Naive thymus-derived CD8-positive, alpha-beta T cell (primary cell): ENCODE measurements around the gene ITPKC. TPM values are rescaled to one million over a fixed set of nuclear protein-coding genes. Genes with fewer than 3 reads are reported as not detected.

Source experiments
- ATAC-seq, 2 donors: fragments of 150-1000 bp; cut with Tn5 transposase in 1 of 2; sonication (Bioruptor Pico), chemical (Tn5 transposase) in 1 of 2; 1 replicate in 1 of 2; 2 replicates in 1 of 2; pipeline ENCODE4 v1.10.0; 2021; ENCODE audit warnings: mild to moderate bottlenecking in 2 of 2, moderate library complexity in 2 of 2
- POLR2A ChIA-PET: fragments of 350-600 bp; sonication (Branson Sonifier 250); formaldehyde crosslinking; loops from one replicate; lab custom pipeline; 2021; ENCODE audit warnings: antibody characterized with exemption; lab: Charles Lee
- DNase-seq, 10 donors: peaks; one replicate each; pipeline versions ENCODE4 v3.0.0 to v3.0.0-alpha.2; 2020 to 2022
- H3K27ac Mint-ChIP-seq, 10 donors: one replicate each; pipeline ENCODE4 v1.8.0; 2020 to 2022; ENCODE audit warnings: mild to moderate bottlenecking in 10 of 10, mixed read lengths in 10 of 10, moderate library complexity in 4 of 10, inconsistent platforms in 1 of 10
- H3K27me3 Mint-ChIP-seq, 5 donors: one replicate each; pipeline ENCODE4 v1.8.0; 2021 to 2022; ENCODE audit warnings: mixed read lengths in 5 of 5
- H3K36me3 Mint-ChIP-seq, 3 donors: one replicate each; pipeline ENCODE4 v1.8.0; 2020 to 2022; ENCODE audit warnings: mixed read lengths in 3 of 3, mild to moderate bottlenecking in 2 of 3, inconsistent platforms in 1 of 3
- H3K4me1 Mint-ChIP-seq, 4 donors: one replicate each; pipeline ENCODE4 v1.8.0; 2021 to 2022; ENCODE audit warnings: mixed read lengths in 4 of 4
- H3K4me3 Mint-ChIP-seq, 10 donors: one replicate each; pipeline ENCODE4 v1.8.0; 2020 to 2022; ENCODE audit warnings: mild to moderate bottlenecking in 10 of 10, mixed read lengths in 10 of 10, moderate library complexity in 6 of 10, inconsistent platforms in 1 of 10
- H3K9me3 Mint-ChIP-seq, 9 donors: one replicate each; pipeline ENCODE4 v1.8.0; 2020 to 2022; ENCODE audit warnings: mixed read lengths in 9 of 9, mild to moderate bottlenecking in 3 of 9, inconsistent platforms in 1 of 9, moderate library complexity in 1 of 9
- polyA plus RNA-seq, 3 donors: library from polyadenylated mRNA; unstranded; fragments of 300-500 nt; fragmentation: Illumina TruSeq; gene quantifications; one replicate each; pipeline ENCODE4 v1.2.3, GENCODE V29; 2021
- total RNA-seq, 8 experiments: library from RNA in 2 of 8; stranded (reverse) in 2 of 8; gene quantifications; one replicate each; pipeline ENCODE4 v1.2.3 and lab custom pipeline; 2021 to 2026

The ITPKC gene
- total and polyA plus RNA-seq, 5 experiments from 2014 or later, result 2.9 to 8.1 (median 5.7) TPM

DNA sequence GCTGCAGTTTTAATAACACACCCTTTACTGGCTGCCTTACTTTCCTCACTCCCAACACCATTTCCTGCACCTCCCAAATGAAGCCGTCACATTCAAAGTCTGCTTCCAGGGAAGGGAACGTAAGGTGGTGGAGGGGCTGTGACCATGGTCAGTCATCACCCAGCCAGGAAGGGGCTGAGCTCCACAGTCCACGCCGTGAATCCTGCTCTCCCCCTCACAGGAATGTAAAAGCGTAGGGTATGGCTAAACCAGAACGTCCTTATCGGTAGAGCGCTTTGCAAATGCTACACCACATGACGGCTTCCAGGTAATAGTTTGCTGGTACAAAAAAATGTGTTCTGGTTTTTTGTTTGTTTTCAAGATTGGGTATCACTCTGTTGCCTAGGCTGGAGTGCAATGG is 33.5 kb upstream of the ITPKC start:
- peak in 1 of 10 donors; percentile 22 for DNase-seq
- Mint-ChIP-seq H3K4me3 (no peak overlapping the region), H3K36me3 (peaks cover 0 to 27% (median 2%) of the 10 kb centered on the region in 3 donors), H3K4me1 (peaks cover 0 to 2% (median 0%) of the 10 kb centered on the region in 4 donors), H3K9me3 (no peaks in the 10 kb centered on the region), H3K27ac (no peak overlapping the region), H3K27me3 (no peaks in the 10 kb centered on the region)
- no peak for ATAC-seq
- POLR2A ChIA-PET, result no interaction called here

DNA sequence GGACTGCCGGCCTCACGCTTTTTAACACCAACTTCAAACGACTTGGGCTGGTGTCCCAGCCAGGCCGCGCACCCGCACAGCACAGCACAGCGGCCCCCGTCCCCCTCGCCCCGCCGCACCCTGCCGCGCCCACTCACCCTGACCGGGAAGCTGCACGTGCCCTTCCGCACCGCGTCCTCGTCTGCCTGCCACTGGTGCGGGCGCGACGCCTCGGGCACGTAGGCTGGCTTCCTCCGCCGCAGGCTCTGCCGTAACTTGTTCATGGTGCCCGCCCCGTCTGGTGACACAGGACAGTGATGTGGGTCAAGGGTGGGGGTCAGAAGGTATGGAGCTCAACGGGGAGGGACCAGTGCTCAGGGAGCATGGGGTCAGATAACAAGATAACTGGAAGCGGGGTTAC is 32.6 kb upstream of the ITPKC start:
- H3K27ac Mint-ChIP-seq, result peak overlapping the region in 1 of 10 donors; percentile 7
- peaks cover 0 to 2% (median 0%) of the 10 kb centered on the region in 4 donors for H3K4me1 Mint-ChIP-seq
- DNase-seq, result peak in 1 of 10 donors; percentile 46
- H3K4me3 Mint-ChIP-seq, result no peak overlapping the region
- no peaks in the 10 kb centered on the region for H3K9me3 Mint-ChIP-seq
- no peaks in the 10 kb centered on the region for H3K27me3 Mint-ChIP-seq
- POLR2A ChIA-PET, result no interaction called here
- no peak for ATAC-seq
- peaks cover 0 to 23% (median 0%) of the 10 kb centered on the region in 3 donors for H3K36me3 Mint-ChIP-seq

DNA sequence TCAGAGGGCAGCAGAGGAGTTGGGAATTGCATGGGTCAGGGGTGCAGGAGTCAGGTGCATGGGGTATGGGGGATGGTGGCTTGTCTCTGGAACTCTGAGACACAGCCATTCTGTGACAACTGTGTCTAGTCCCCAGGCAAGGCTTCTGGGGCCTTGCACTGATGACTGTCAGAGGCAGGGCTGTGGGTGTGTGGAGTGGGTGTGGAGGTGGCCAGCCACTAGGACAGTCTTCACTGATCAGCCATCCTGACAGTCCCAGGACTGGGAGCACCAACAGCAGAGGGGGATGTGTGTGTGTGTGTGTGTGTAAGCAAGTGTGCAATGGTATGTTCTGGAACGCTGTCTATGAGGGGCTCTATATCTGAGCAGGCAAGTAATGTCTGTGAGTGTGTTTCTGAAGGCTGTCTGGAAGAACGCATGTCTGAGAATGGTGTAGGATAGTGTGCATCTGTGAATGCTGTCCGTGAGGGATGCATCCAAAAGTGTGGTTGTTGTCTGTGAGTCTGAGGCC is 31.8 kb upstream of the ITPKC start:
- Mint-ChIP-seq H3K9me3 (no peaks in the 10 kb centered on the region), H3K4me3 (no peak overlapping the region), H3K27me3 (no peaks in the 10 kb centered on the region), H3K27ac (peak overlapping the region in 1 of 10 donors; percentile 68), H3K4me1 (peaks cover 0 to 2% (median 0%) of the 10 kb centered on the region in 4 donors), H3K36me3 (peaks cover 0 to 19% (median 0%) of the 10 kb centered on the region in 3 donors)
- peak in 1 of 10 donors; percentile 14 for DNase-seq
- POLR2A ChIA-PET, result no interaction called here
- ATAC-seq, result no peak

DNA sequence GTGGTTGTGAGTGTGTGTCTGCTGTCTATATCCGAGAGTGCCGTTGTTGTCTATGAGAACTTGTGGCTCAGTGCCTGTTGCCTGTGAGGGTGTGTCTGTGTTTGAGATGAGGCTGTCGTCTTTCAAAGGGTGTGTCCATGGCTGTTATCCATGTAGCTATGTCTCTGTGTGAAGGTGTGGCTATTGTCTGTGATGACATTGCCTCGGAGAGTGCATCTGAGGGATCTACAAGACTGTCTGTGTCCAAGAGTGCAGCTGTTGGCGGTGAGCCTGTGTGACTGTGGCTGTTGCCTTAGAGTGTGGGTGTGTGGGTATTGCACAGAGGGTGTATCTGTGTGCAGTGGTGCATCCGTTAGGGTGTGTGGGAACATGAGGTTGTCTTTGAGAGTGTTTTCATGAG is 31.3 kb upstream of the ITPKC start:
- ATAC-seq (no peak), DNase-seq (peak in 1 of 10 donors; percentile 1)
- no peaks in the 10 kb centered on the region for H3K9me3 Mint-ChIP-seq
- peaks cover 0 to 16% (median 0%) of the 10 kb centered on the region in 3 donors for H3K36me3 Mint-ChIP-seq
- no peaks in the 10 kb centered on the region for H3K27me3 Mint-ChIP-seq
- no peak overlapping the region for H3K4me3 Mint-ChIP-seq
- POLR2A ChIA-PET, result no interaction called here
- peak overlapping the region in 1 of 10 donors; percentile 68 for H3K27ac Mint-ChIP-seq
- peaks cover 0 to 2% (median under 1%) of the 10 kb centered on the region in 4 donors for H3K4me1 Mint-ChIP-seq

DNA sequence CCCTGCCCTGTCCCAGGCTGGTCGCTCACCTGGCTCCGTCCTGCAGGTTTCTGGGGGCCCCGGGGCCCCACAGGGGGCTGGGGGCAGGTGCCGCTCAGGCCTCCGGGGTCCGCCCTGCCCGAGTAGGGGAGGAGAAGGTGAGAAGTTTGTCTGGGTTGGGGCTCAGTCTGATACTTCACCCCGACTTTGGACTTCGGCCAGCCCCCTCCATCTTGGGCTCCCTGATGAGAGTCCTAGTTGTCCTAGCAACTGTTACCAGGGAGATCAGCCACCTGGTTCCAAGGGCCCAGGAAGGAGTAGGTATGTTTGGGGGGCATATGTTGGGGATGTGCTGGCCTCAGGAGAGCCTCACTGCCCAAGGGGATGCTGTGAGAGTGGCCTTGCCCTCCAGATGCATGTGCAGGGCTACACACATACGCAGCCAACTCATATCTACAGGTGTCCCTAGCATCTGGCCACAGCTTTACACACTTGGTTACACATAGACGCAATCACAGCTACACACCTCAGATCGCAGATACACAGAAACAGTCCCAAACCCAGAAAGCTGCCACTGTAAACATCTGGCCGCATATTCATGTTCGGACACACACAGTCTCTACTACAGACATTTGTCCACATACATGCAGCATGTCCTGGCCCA is 29.9 kb upstream of the ITPKC start:
- Mint-ChIP-seq H3K4me3 (no peak overlapping the region), H3K27ac (no peak overlapping the region), H3K9me3 (no peaks in the 10 kb centered on the region), H3K36me3 (peaks cover 0 to 14% (median 0%) of the 10 kb centered on the region in 3 donors), H3K27me3 (no peaks in the 10 kb centered on the region), H3K4me1 (peaks cover 4 to 7% (median 5%) of the 10 kb centered on the region in 4 donors)
- POLR2A ChIA-PET, result no interaction called here
- DNase-seq (no peak), ATAC-seq (no peak)

DNA sequence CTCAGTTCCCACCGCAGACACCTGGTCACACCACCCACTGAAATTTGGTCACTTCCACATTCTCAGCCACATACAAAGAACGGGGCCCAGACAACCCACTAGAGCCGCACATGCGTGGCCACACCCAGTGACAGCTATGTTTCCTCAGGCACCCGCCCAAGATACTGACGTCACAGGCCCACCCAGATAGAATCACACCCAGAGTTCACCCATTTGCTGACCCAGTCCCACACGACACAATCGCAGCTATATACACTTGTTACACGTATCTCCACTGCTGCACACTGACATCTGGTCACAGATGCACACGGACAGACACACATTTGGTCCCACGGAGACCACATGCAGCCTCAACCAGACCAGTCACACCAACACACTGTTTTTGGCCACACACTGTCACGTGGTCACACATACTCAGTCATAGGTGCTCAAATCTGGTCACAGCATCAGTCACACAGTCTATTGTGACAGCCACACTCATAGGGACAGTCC is 29.3 kb upstream of the ITPKC start:
- DNase-seq, result peak in 1 of 10 donors; percentile 16
- ATAC-seq, result no peak
- H3K4me3 Mint-ChIP-seq, result no peak overlapping the region

DNA sequence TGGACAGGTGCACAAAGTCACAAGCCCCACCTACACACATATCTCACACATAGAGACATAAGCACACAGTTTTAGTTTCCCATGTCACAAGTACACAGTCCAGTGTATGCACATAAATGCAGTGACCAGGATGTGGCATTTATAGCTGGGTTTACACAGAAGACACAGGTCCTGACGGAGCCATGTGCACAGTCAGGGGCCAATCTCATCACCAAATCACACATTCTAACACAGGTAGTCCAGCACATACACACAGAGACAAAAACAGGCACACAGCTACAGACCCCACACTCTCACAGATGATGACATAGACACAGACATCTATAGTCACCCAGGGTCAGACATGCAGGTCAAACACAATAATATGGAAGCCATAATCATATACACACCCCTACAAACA is 28.6 kb upstream of the ITPKC start:
- no peak overlapping the region for H3K4me3 Mint-ChIP-seq
- no peak overlapping the region for H3K27ac Mint-ChIP-seq
- DNase-seq, result no peak
- ATAC-seq, result no peak
- peaks cover 0 to 16% (median 0%) of the 10 kb centered on the region in 3 donors for H3K36me3 Mint-ChIP-seq
- H3K4me1 Mint-ChIP-seq, result peaks cover 4 to 7% (median 5%) of the 10 kb centered on the region in 4 donors
- POLR2A ChIA-PET, result no interaction called here
- H3K27me3 Mint-ChIP-seq, result no peaks in the 10 kb centered on the region
- H3K9me3 Mint-ChIP-seq, result no peaks in the 10 kb centered on the region

More for the DNA sequence above, 29.3 kb upstream of the ITPKC start:
- Mint-ChIP-seq H3K27ac (no peak overlapping the region), H3K36me3 (peaks cover 0 to 14% (median 0%) of the 10 kb centered on the region in 3 donors), H3K4me1 (peaks cover 4 to 7% (median 5%) of the 10 kb centered on the region in 4 donors), H3K9me3 (no peaks in the 10 kb centered on the region), H3K27me3 (no peaks in the 10 kb centered on the region)
- POLR2A ChIA-PET, result no interaction called here

DNA sequence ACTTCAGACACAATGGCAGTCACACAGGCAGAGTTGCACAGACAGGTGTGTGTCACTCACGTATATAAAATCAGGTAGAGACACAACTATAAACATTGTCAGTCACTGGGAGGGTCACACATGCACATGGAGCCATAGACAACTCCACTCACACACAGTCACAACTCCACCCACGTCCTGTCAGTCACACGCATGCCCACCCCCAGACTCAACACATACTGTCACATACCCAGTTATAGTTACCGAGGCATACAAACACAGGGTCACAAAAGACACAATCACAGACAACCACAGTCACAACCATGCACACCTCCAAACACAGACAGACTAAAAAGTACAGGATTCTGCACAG is 27.9 kb upstream of the ITPKC start:
- Mint-ChIP-seq H3K4me1 (peaks cover 4 to 7% (median 5%) of the 10 kb centered on the region in 4 donors), H3K36me3 (peaks cover 0 to 16% (median 0%) of the 10 kb centered on the region in 3 donors), H3K27me3 (no peaks in the 10 kb centered on the region), H3K4me3 (no peak overlapping the region), H3K9me3 (no peaks in the 10 kb centered on the region), H3K27ac (no peak overlapping the region)
- no peak for ATAC-seq
- no peak for DNase-seq
- POLR2A ChIA-PET, result no interaction called here

DNA sequence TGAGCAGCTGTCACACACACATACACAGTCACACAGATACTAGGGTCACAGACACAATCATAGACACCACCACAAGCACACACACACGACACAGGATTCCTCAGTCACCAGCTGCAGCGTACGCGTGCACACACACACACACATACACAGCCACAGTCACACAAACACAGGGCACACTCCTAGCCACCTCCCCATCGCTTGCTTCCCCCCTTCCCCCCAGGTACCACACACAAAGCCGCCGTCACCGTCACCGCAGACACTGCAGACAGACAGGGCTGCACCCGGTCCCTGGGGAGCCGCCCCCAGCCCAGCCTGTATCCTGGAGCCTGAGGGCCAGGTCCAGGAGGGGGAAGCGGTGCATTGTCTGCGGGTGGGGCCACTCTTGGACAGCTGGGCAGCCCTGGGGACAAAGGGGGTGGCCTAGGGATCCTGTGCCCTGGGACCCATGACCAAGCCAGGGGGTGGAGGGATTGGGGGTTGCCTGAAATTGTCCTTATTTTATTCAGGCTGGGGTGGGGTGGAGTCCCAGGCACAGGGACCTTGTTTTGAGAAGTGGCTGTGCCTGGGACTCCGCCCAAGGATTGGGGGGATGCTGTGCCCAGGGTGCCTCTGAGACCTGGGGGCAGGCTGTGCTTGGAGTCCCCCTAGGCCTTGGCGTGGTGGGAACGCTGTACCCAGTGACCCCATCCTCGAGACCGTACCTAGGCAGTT is 27.4 kb upstream of the ITPKC start:
- H3K4me3 Mint-ChIP-seq, result peak overlapping the region in 4 of 10 donors; percentile 28 to 86 (median 50)
- H3K27me3 Mint-ChIP-seq, result no peaks in the 10 kb centered on the region
- H3K27ac Mint-ChIP-seq, result no peak overlapping the region
- H3K9me3 Mint-ChIP-seq, result no peaks in the 10 kb centered on the region
- peaks cover 4 to 7% (median 5%) of the 10 kb centered on the region in 4 donors for H3K4me1 Mint-ChIP-seq
- peaks cover 0 to 21% (median 0%) of the 10 kb centered on the region in 3 donors for H3K36me3 Mint-ChIP-seq
- POLR2A ChIA-PET, result interaction anchor here (0.6 kb wide), 1 partner anchor 21 kb away, joined by 3 read pairs; no protein-coding TSS in a partner anchor
- peak in 6 of 10 donors; percentile 5 to 69 (median 18) for DNase-seq
- peak in 1 of 2 donors; percentile 44 for ATAC-seq

DNA sequence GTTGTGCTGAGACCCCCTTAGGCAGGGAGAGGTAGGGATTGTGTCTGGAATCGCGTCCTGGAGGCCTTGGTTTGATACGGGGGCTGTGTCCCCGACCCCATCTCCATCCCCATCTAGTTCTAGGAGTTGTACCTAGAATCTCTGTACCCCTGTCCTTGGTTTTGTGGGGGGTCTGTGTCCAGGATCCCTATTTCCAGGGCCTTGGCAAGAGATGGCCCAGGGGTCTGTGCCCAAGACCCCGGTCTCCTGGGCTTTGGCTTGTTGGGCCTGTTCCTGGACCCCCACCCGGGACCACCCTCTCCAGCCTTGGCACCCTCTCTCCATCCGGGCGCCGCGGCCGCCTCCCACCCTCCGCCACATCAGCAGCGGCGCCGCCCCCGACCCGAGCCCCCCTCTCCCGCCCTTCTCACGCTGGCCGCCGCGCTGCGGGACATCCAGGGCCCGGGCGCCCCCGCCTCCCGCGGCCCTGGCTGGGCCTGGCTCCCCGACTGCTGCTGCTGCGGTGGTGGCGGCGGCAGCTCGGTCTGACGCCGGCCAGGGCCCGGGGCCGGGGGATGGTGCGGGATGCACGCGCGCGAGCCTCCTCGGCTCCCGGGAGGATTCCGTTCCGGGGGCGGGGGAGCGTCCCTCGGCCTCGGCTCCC is 26.7 kb upstream of the ITPKC start, which contains the start of gene NUMBL:
NUMBL (minus strand) TSS at position 602 of the 643 bp plus-strand sequence; CDS start at position 434, 168 bp downstream.
- POLR2A ChIA-PET, result interaction anchor here (0.6 to 1.6 kb wide), 6 partner anchors 12 to 127 kb away, joined by 3 to 4 read pairs (median 3); partner anchors contain the start of genes ACTMAP, RAB4B and SNRPA

DNA sequence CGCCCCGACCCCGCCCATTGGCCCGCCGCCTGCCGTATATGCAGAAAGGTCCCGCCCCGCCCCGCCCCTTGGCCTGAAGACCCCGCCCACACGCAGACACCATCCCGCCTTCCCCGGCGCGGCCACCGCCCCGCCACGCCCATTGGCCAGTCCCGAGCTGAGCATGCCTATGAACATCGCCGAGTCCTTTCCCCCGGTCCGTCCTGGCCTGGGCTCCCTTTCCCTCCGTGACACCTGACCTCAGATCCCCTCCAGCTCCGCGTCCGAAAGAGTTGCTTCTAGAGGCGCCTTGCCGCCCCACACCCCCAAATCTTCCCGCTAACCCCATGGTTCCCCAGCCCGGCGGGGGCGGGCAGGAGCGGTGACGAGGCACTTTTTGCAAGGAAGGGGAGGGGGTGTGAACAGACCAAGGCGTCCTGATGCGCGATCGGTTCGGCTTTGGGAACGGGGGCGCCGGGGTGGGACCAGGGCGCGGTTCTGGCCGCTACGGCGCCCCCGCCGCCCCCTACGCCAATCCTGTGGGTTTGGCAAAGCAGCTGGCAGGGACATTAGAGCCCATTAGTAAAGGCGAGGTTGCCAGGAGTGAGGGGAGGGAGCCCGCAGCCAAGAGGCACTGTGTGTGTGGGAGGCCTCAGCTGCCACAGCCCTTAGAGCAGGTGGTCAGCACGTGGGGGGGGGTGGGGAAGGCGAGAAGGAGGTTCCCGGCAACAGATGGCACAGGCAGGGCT is 26.1 kb upstream of the ITPKC start:
- DNase-seq (peak; percentile 53 to 92 (median 78)), ATAC-seq (peak; percentile 83 to 86)
- peak overlapping the region in 9 of 10 donors; percentile 41 to 91 (median 80) for H3K27ac Mint-ChIP-seq
- no peaks in the 10 kb centered on the region for H3K9me3 Mint-ChIP-seq
- no peaks in the 10 kb centered on the region for H3K27me3 Mint-ChIP-seq
- H3K36me3 Mint-ChIP-seq, result peaks cover 0 to 16% (median 0%) of the 10 kb centered on the region in 3 donors
- POLR2A ChIA-PET, result interaction anchor here (0.7 to 1.6 kb wide), 8 partner anchors 9 to 126 kb away, joined by 3 to 4 read pairs (median 3); partner anchors contain the start of genes ACTMAP, RAB4B and SNRPA
- peak overlapping the region; percentile 86 to 94 (median 89) for H3K4me3 Mint-ChIP-seq
- H3K4me1 Mint-ChIP-seq, result peaks cover 2 to 7% (median 5%) of the 10 kb centered on the region in 4 donors

More for the DNA sequence above, 26.7 kb upstream of the ITPKC start, which contains the start of gene NUMBL:
- Mint-ChIP-seq H3K4me1 (peaks cover 3 to 7% (median 5%) of the 10 kb centered on the region in 4 donors), H3K36me3 (peaks cover 0 to 21% (median 0%) of the 10 kb centered on the region in 3 donors), H3K9me3 (no peaks in the 10 kb centered on the region), H3K27me3 (no peaks in the 10 kb centered on the region), H3K27ac (peak within 1 kb of the TSS in 9 of 10 donors; percentile 41 to 91 (median 80)), H3K4me3 (peak within 1 kb of the TSS; percentile 86 to 94 (median 89))
- peak; percentile 55 to 71 for ATAC-seq
- no peak for DNase-seq
